ENCODE measurements around the gene ZBTB20.

ZBTB20 gene

DNA sequence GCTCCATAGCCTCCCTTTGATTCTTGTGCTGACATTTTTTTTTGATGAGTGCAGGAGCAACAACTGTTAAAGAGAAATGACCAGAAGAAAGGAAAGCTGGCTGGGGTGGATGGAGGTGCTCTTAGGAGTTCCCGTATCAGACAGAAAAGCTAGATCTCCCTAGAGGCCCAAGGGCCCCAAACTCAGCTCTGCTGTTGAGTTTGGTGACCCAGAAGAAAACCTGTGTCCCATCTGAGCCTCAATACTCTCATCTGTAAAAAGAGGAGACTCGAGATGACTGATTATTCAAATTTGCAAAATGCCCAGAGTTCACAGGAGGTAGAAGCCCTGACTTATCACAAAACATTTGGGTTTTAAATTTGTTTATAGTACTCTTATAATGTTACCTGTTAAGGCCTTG is 710.9 kb downstream of the ZBTB20 start:
- TF ChIP-seq, protein P1, sequence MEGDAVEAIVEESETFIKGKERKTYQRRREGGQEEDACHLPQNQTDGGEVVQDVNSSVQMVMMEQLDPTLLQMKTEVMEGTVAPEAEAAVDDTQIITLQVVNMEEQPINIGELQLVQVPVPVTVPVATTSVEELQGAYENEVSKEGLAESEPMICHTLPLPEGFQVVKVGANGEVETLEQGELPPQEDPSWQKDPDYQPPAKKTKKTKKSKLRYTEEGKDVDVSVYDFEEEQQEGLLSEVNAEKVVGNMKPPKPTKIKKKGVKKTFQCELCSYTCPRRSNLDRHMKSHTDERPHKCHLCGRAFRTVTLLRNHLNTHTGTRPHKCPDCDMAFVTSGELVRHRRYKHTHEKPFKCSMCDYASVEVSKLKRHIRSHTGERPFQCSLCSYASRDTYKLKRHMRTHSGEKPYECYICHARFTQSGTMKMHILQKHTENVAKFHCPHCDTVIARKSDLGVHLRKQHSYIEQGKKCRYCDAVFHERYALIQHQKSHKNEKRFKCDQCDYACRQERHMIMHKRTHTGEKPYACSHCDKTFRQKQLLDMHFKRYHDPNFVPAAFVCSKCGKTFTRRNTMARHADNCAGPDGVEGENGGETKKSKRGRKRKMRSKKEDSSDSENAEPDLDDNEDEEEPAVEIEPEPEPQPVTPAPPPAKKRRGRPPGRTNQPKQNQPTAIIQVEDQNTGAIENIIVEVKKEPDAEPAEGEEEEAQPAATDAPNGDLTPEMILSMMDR (IDR thresholded peaks at IDR 0.05; ENCODE audit: extremely low read depth, insufficient read depth, missing control alignments), result no peak
- in situ Hi-C loops (cut with MboI; ENCODE audit: low pct_unique_long_range_greater_than_20kb, low sequenced_read_pairs, unreplicated experiment), result no loop called here
- DNase-seq (ENCODE audit: low spot score), result no peak

GRCh38 chr3:114435386-114436115 is 711.5 kb downstream of the ZBTB20 start:
- no peak for DNase-seq (ENCODE audit: low spot score)
- TF ChIP-seq, protein P1 (IDR thresholded peaks at IDR 0.05; ENCODE audit: extremely low read depth, insufficient read depth, missing control alignments), result no peak
- in situ Hi-C loops (cut with MboI; ENCODE audit: low pct_unique_long_range_greater_than_20kb, low sequenced_read_pairs, unreplicated experiment), result no loop called here

DNA sequence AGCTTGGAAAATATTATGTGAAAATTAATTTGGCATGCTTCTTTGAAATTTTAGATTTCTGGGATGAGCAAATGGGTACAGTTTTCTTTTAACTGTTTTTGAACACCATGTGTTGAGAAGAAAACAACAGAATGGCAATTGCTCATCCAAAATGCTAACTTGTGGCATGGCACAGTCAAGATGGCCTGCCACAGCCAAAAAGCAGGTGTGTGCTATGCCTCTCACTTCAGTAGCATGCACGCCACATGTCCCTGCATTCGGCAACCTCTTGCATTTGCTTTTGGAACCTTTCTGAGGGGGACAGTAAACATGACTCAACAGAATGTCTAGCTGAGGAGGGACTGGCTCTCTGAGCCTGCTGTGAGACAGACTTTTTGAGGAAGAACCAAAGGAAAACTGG is 714.8 kb downstream of the ZBTB20 start:
- TF ChIP-seq, protein P1 (IDR thresholded peaks at IDR 0.05; ENCODE audit: extremely low read depth, insufficient read depth, missing control alignments), result no peak
- in situ Hi-C loops (cut with MboI; ENCODE audit: low pct_unique_long_range_greater_than_20kb, low sequenced_read_pairs, unreplicated experiment), result no loop called here
- no peak for DNase-seq (ENCODE audit: low spot score)

DNA sequence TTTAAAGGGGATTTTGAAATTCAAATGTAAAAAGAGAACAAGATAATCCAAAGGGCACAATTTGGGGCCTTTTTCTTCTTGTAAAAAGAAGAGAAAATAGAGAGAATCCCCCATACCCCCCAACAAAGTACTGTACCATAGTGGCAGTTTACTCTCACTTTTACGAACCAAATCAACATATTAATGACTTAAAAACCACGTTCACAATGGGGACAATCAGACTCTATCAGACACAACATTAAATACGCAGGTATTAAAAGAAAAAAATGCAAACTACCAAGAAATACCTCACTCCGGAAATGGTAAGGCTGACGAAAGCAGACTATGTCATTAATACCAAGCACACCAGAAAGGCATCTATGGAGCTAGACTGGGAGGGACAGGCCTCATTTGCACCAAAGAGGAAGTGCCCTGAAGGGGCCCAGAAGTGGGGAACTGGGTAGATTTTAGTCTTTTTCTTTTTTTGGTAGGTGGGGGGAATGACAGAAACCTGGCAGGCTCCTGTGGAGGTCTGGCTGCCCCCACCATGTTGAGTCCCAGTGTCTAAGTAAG is 719.0 kb downstream of the ZBTB20 start:
- no peak for DNase-seq (ENCODE audit: low spot score)
- in situ Hi-C loops (cut with MboI; ENCODE audit: low pct_unique_long_range_greater_than_20kb, low sequenced_read_pairs, unreplicated experiment), result no loop called here
- TF ChIP-seq, protein P1 (IDR thresholded peaks at IDR 0.05; ENCODE audit: extremely low read depth, insufficient read depth, missing control alignments), result no peak

DNA sequence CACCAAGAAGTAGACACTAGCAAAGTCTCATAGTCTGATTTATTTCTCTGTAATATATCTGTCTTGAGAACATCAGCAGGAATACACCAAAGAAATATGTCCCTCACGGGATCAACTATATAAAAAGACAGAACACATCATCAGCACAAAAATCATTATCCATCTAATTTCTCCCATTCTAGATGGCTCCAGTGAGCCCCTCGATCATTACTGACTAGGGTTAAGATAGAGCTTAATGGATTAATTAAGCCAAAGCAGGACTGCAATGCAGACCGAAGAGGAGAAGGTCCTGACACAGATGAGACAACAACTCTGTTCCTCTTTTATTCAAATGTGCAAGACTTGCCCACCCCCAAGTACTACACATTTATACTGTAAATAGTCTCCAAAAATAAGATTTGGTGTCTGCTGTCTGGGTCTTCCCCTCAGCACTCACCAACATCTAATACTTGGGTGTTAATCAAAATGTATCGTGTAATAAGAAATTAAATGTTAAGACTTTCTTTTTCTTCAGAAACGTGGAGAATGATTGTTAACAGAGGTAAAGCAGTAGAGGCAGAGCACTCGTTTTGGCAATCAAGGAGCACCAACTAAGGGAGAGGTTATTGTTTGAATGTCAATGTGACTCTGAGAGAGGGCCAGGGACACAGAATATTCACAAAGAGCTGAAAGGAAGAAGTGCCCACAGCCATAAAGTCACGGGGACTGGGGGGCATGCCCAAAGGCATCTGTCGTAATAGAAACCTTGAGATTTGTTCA is 719.6 kb downstream of the ZBTB20 start:
- TF ChIP-seq, protein P1 (IDR thresholded peaks at IDR 0.05; ENCODE audit: extremely low read depth, insufficient read depth, missing control alignments), result no peak
- in situ Hi-C loops (cut with MboI; ENCODE audit: low pct_unique_long_range_greater_than_20kb, low sequenced_read_pairs, unreplicated experiment), result no loop called here
- DNase-seq (ENCODE audit: low spot score), result no peak

GRCh38 chr3:114424337-114424736 is 722.8 kb downstream of the ZBTB20 start:
- no peak for DNase-seq (ENCODE audit: low spot score)
- in situ Hi-C loops (cut with MboI; ENCODE audit: low pct_unique_long_range_greater_than_20kb, low sequenced_read_pairs, unreplicated experiment), result no loop called here
- TF ChIP-seq, protein P1 (IDR thresholded peaks at IDR 0.05; ENCODE audit: extremely low read depth, insufficient read depth, missing control alignments), result no peak
